NB4 (cell line): ENCODE data around the gene UTS2R.
"Not testable (repeated sequence)": the region's sequence is repeated elsewhere in the genome, so short reads cannot be mapped to it uniquely, and the experiment has no call there.

ENCODE experiments used
- DNase-seq: peaks from one replicate; pipeline ENCODE4 v3.0.0; 2010; ENCODE audit warnings: low read depth
- H3K4me3 ChIP-seq: one replicate; pipeline ENCODE4 v1.5.1; 2011; ENCODE audit warnings: mild to moderate bottlenecking, low read depth, low read length, moderate library complexity
- MYC ChIP-seq: IDR thresholded peaks from 2 replicates; pipeline ENCODE4 v1.6.1; 2011; ENCODE audit warnings: low read depth, low read length
- POLR2A ChIP-seq: IDR thresholded peaks from 2 replicates; pipeline ENCODE4 v1.6.1; 2011; ENCODE audit warnings: mild to moderate bottlenecking; ENCODE audit not compliant: insufficient read length; ENCODE audit errors: extremely low read depth
- TF ChIP-seq, protein P1 (sequence below): IDR thresholded peaks from one replicate; pipeline ENCODE4 v1.5.1; 2012; ENCODE audit warnings: low read depth, low read length
- TF ChIP-seq, protein P2 (sequence below): IDR thresholded peaks from 2 replicates; pipeline ENCODE4 v1.6.1; 2011; ENCODE audit warnings: low read depth, low read length

UTS2R gene

DNA sequence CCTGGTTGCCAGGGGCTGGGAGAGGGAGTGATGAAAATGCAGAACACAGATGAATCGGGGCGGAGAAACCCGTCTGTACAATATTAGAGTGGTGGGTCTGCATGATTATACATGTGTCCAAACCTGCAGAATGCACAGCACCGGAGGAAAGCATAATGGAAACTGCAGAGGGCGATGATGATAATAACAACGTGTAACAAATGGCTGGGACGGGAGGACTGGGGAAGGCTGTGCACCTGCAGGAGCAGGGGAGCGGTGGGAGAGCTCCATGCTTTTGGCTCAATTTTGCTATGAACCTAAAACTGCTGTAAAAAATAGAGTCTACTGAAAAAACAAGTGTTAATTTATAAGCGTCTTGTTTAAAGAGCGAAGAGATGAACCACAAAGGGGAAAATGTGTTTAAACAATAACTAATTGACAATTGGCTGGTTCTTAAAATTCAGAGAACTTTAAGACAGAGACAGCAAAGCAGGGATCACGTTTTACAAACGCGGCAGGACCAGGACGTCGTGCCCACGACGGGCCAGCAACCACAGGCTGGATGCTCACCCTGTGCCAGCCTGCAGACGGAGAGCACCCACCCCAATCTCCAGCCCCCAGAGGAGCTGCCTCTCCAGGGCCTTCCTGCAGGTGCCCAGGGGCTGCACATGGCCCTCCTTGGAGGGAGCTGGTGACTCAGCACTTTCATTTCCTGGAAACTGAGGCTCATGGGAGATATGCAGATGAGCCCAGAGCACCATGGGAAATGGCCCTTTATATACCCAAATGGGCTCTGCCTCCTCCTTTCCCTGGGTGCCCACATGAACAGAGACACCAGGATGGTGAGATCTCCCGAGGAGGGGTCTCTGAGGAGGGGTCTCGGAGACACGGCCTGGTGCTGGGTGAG, 12.9 kb upstream of the UTS2R start, which contains the start of gene TEX19:
Gene TEX19, plus strand, starts transcription at position 783 of the 886 bp plus-strand sequence. CDS start 2,904 bp downstream, outside the sequence.
- TF ChIP-seq, protein P1, sequence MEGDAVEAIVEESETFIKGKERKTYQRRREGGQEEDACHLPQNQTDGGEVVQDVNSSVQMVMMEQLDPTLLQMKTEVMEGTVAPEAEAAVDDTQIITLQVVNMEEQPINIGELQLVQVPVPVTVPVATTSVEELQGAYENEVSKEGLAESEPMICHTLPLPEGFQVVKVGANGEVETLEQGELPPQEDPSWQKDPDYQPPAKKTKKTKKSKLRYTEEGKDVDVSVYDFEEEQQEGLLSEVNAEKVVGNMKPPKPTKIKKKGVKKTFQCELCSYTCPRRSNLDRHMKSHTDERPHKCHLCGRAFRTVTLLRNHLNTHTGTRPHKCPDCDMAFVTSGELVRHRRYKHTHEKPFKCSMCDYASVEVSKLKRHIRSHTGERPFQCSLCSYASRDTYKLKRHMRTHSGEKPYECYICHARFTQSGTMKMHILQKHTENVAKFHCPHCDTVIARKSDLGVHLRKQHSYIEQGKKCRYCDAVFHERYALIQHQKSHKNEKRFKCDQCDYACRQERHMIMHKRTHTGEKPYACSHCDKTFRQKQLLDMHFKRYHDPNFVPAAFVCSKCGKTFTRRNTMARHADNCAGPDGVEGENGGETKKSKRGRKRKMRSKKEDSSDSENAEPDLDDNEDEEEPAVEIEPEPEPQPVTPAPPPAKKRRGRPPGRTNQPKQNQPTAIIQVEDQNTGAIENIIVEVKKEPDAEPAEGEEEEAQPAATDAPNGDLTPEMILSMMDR, result no peak
- TF ChIP-seq POLR2A (no peak), MYC (peak; percentile 82)
- TF ChIP-seq, protein P2, sequence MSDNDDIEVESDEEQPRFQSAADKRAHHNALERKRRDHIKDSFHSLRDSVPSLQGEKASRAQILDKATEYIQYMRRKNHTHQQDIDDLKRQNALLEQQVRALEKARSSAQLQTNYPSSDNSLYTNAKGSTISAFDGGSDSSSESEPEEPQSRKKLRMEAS, result peak; percentile 79
- peak; percentile 73 for DNase-seq
- no peak within 1 kb of the TSS for H3K4me3 ChIP-seq

DNA sequence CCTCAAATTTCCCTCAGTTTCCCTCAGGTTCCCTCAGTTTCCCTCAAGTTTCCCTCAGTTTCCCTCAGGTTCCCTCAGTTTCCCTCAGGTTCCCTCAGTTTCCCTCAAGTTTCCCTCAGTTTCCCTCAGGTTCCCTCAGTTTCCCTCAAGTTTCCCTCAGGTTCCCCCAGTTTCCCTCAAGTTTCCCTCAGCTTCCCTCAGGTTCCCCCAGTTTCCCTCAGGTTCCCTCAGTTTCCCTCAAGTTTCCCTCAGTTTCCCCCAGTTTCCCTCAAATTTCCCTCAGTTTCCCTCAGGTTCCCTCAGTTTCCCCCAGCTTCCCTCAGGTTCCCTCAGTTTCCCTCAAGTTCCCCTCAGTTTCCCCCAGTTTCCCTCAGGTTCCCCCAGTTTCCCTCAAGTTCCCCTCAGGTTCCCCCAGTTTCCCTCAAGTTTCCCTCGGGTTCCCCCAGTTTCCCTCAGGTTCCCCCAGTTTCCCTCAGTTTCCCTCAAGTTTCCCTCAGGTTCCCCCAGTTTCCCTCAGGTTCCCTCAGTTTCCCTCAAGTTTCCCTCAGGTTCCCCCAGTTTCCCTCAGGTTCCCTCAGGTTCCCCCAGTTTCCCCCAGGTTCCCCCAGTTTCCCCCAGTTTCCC, 12.0 kb upstream of the UTS2R start:
- not testable (repeated sequence) for DNase-seq, H3K4me3 ChIP-seq

DNA sequence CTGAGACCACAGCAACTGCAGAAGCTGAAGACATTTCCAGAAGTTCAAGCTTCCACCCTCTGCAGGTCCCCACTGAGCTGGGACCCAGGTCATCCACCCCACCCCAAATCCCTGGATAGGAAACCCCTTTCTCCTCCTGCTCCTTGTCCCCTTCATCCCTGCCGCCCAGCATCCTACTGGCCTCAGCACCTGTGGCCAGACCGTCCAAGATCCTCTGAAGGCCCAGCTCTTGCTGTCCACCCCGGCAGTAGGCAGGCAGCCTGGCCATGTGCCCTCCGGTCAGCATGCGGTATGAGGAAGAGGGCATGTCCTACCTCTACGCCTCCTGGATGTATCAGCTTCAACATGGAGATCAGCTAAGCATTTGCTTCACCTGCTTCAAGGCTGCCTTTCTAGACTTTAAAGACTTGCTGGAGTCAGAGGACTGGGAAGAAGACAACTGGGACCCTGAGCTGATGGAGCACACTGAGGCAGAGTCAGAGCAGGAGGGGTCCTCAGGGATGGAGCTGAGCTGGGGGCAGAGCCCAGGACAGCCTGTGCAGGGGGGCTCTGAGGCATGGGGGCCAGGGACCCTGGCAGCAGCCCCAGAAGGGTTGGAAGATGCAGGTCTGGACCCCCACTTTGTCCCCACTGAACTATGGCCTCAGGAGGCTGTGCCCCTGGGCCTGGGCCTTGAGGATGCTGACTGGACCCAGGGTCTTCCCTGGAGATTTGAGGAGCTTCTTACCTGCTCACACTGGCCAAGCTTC, 9.5 kb upstream of the UTS2R start:
- DNase-seq, result no peak
- TF ChIP-seq POLR2A (no peak), MYC (no peak)
- TF ChIP-seq, protein P2, result no peak
- TF ChIP-seq, protein P1, result no peak
- no peak overlapping the region for H3K4me3 ChIP-seq

DNA sequence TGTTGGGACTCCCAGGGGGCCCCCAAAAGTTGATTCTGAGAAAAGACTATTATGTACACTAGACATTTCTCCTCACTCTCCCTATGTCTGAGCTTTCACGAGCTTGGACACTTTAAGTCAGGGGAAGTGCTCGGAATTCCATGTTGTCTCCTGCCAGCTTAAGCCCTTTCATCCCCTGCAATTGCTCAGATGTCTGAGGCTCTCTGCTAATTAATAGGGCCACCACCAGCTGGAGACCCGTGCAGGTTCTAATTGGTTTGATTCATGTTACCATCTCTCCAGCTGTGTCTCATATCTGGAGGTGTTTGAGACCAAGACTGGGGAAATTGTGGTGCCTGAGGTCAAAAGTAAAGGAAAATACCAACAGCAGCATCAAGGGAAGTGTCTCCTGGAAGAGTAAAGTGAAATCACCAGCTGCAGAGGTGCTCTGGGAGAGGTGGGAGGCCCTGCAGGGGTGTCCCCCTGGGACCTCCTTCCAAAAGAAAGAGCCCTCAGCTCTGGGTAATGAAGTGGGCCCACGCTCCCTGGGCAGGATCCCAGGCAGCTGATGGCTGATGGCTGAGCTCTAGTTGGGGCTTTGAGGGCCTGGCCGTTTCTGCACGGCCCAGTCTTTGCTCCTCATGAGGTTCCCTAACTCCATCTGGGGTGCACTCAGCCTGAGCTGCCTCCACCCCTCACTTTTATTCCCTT, 5.8 kb upstream of the UTS2R start:
- DNase-seq, result no peak
- no peak overlapping the region for H3K4me3 ChIP-seq
- TF ChIP-seq MYC, result no peak
- TF ChIP-seq POLR2A, result no peak
- TF ChIP-seq, protein P1, result no peak
- TF ChIP-seq, protein P2, result no peak

DNA sequence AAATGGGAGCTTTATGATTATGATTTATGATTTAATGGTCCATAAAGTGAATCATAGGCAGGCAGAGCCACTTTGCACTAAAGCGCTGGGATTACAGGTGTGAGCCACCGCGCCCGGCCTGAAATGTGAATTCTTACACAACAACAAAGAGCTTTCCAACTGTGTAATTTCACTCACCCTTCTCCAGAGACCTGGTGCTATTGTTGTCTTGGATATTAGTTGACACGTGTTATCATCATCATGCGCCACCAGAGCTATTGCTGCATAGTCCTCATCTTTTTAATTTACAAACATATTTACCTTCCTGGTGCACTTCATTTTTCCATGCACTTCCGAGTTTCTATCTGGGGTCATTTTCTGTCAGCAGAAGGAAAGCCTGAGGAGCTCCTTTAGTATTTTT, 4.8 kb upstream of the UTS2R start:
- H3K4me3 ChIP-seq, result no peak overlapping the region
- TF ChIP-seq, protein P1, result no peak
- TF ChIP-seq MYC, result no peak
- TF ChIP-seq, protein P2, result no peak
- no peak for TF ChIP-seq POLR2A
- no peak for DNase-seq
